GM23338 (cell line): ENCODE data around the gene MAP2K5. TPM values are rescaled to one million over a fixed set of nuclear protein-coding genes. Genes with fewer than 3 reads are reported as not detected.

Experiments used
- ATAC-seq: fragments of 200-7000 bp; cut with Tn5 transposase; 3 replicates; pipeline ENCODE4 v1.9.1; 2020
- DNase-seq: peaks from one replicate; pipeline ENCODE4 v3.0.0-alpha.2; 2015; ENCODE audit warnings: low spot score
- H2AFZ ChIP-seq: fragments of 200-600 bp; sonication (generic); 2 replicates; pipeline ENCODE4 v1.8.0; 2016; ENCODE audit warnings: antibody characterized with exemption, mild to moderate bottlenecking, moderate library complexity
- H3F3A ChIP-seq: fragments of 200-600 bp; sonication (generic); replicated peaks from 2 replicates; pipeline ENCODE4 v1.8.0; 2017; ENCODE audit warnings: antibody characterized with exemption, mixed run types, low read depth
- H3K27ac ChIP-seq: fragments of 200-600 bp; sonication (generic); 2 replicates; pipeline ENCODE4 v1.6.1; 2016; ENCODE audit warnings: low read depth
- H3K27me3 ChIP-seq: fragments of 200-600 bp; sonication (generic); 2 replicates; pipeline ENCODE4 v1.8.0; 2016; ENCODE audit warnings: mild to moderate bottlenecking, mixed run types, moderate library complexity; ENCODE audit not compliant: insufficient read depth
- H3K36me3 ChIP-seq: fragments of 200-600 bp; sonication (generic); 2 replicates; pipeline ENCODE4 v1.8.0; 2016; ENCODE audit warnings: mild to moderate bottlenecking; ENCODE audit not compliant: insufficient read depth
- H3K4me1 ChIP-seq: fragments of 200-600 bp; sonication (generic); 2 replicates; pipeline ENCODE4 v1.8.0; 2016; ENCODE audit warnings: mild to moderate bottlenecking, moderate library complexity; ENCODE audit not compliant: insufficient read depth
- H3K4me2 ChIP-seq: fragments of 200-600 bp; sonication (generic); 2 replicates; pipeline ENCODE4 v1.7.1; 2017; ENCODE audit warnings: mixed run types
- H3K4me3 ChIP-seq: fragments of 200-600 bp; sonication (generic); 2 replicates; pipeline ENCODE4 v1.6.1; 2016; ENCODE audit warnings: mixed run types
- H3K79me2 ChIP-seq: fragments of 200-600 bp; sonication (generic); replicated peaks from 2 replicates; pipeline ENCODE4 v1.8.0; 2017; ENCODE audit warnings: mild to moderate bottlenecking; ENCODE audit not compliant: insufficient read depth
- H3K9me2 ChIP-seq: fragments of 200-600 bp; sonication (generic); 2 replicates; pipeline ENCODE4 v1.8.0; 2017; ENCODE audit not compliant: insufficient read depth
- H4K20me1 ChIP-seq: fragments of 200-600 bp; sonication (generic); replicated peaks from 2 replicates; pipeline ENCODE4 v1.8.0; 2017; ENCODE audit warnings: mild to moderate bottlenecking; ENCODE audit not compliant: insufficient read depth
- H3K27ac Mint-ChIP-seq: 2 replicates; pipeline ENCODE4 v1.8.0; 2020; ENCODE audit warnings: inconsistent platforms, mild to moderate bottlenecking, moderate library complexity, mixed read lengths
- H3K27me3 Mint-ChIP-seq: 3 replicates; pipeline ENCODE4 v1.8.0; 2022; ENCODE audit warnings: low read depth, mild to moderate bottlenecking, moderate library complexity, mixed read lengths, inconsistent platforms; ENCODE audit not compliant: insufficient read depth, poor library complexity
- H3K36me3 Mint-ChIP-seq: 3 replicates; pipeline ENCODE4 v1.8.0; 2021; ENCODE audit warnings: low read depth, mild to moderate bottlenecking, inconsistent platforms, moderate library complexity, mixed read lengths
- H3K4me1 Mint-ChIP-seq: 3 replicates; pipeline ENCODE4 v1.8.0; 2020; ENCODE audit warnings: mild to moderate bottlenecking, inconsistent platforms, mixed read lengths
- H3K4me3 Mint-ChIP-seq: 3 replicates; pipeline ENCODE4 v1.8.0; 2021; ENCODE audit warnings: moderate library complexity, mild to moderate bottlenecking, inconsistent platforms, mixed read lengths
- H3K9me3 Mint-ChIP-seq: 3 replicates; pipeline ENCODE4 v1.8.0; 2020; ENCODE audit warnings: moderate library complexity, mild to moderate bottlenecking, inconsistent platforms, mixed read lengths
- CREB1 ChIP-seq: fragments of 250-450 bp; sonication (Bioruptor Pico); IDR thresholded peaks from 2 replicates; pipeline ENCODE4 v1.5.0; 2020; ENCODE audit warnings: low read depth, mild to moderate bottlenecking, moderate library complexity
- EZH2 ChIP-seq: fragments of 200-600 bp; sonication (generic); IDR thresholded peaks from one replicate; pipeline ENCODE4 v1.8.0; 2017; ENCODE audit warnings: antibody characterized with exemption, mild to moderate bottlenecking, low read depth; ENCODE audit not compliant: unreplicated experiment
- EZH2phosphoT487 ChIP-seq: fragments of 200-600 bp; sonication (generic); IDR thresholded peaks from one replicate; pipeline ENCODE4 v1.8.1; 2018; ENCODE audit warnings: antibody characterized with exemption; ENCODE audit not compliant: unreplicated experiment
- JUNB ChIP-seq: IDR thresholded peaks from one replicate; pipeline ENCODE4 v1.6.1; 2016; ENCODE audit warnings: antibody characterized with exemption; ENCODE audit not compliant: unreplicated experiment
- NANOG ChIP-seq: IDR thresholded peaks from 2 replicates; pipeline ENCODE4 v1.6.1; 2016; ENCODE audit warnings: antibody characterized with exemption, borderline replicate concordance
- POLR2AphosphoS5 ChIP-seq: IDR thresholded peaks from 2 replicates; pipeline ENCODE4 v1.6.1; 2016; ENCODE audit warnings: antibody characterized with exemption, low read depth
- STAT1 ChIP-seq: IDR thresholded peaks from one replicate; pipeline ENCODE4 v1.6.1; 2016; ENCODE audit warnings: antibody characterized with exemption; ENCODE audit not compliant: unreplicated experiment
- ZNF114 ChIP-seq: fragments of 250-450 bp; sonication (Bioruptor Pico); IDR thresholded peaks from 2 replicates; pipeline ENCODE4 v1.5.0; 2020; ENCODE audit warnings: mild to moderate bottlenecking, moderate library complexity
- ZNF331 ChIP-seq: fragments of 250-450 bp; sonication (Bioruptor Pico); IDR thresholded peaks from 2 replicates; pipeline ENCODE4 v1.5.0; 2020; ENCODE audit warnings: low read depth, mild to moderate bottlenecking, moderate library complexity
- polyA plus RNA-seq: library from polyadenylated mRNA; unstranded; fragments of >200 nt; fragmentation: Nextera tagmentation; extraction: Ambion mirVana; gene quantifications from 2 replicates; pipeline ENCODE4 v1.2.1, GENCODE V29; 2016
- total RNA-seq: library from RNA; depleted of rRNA; stranded (reverse); fragments of >200 nt; shearing (Covaris generic); gene quantifications from 2 replicates; pipeline ENCODE4 v1.2.3, GENCODE V29; 2014
- TF ChIP-seq, protein P1 (sequence below): IDR thresholded peaks from one replicate; pipeline ENCODE4 v1.6.1; 2018; ENCODE audit warnings: antibody characterized with exemption; ENCODE audit not compliant: unreplicated experiment
- TF ChIP-seq, protein P2 (sequence below), 2 experiments: fragments of 200-600 bp in 1 of 2; sonication (generic) in 1 of 2; conservative IDR thresholded peaks; 2 replicates each; pipeline versions ENCODE4 v1.5.1 to v1.6.1; 2016 to 2017; ENCODE audit warnings: antibody characterized with exemption in 2 of 2, low read depth in 2 of 2, mild to moderate bottlenecking in 2 of 2, moderate library complexity in 1 of 2

Gene MAP2K5
- total and polyA plus RNA-seq, 2 experiments from 2014 or later, result 6.5 to 13.6 TPM

DNA sequence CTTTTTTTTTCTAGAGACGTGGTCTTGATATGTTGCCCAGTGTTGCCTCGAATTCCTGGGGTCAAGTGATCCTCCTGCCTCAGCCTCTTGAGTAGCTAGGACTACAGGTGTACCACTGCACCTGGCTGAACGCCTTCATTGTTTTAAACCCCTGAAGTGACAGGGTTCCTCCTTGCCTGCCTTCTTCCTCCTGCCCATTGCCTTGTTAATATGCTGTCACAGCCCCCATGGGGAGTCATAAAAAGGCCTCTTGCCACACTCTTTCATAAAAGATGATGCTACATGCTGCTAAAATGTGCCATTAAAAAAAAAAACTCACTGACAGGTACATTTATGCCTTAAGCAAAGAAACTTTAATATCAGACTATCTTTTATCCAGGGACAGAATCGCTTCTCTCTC lies 166.0 kb downstream of the MAP2K5 start (continued):
- TF ChIP-seq, protein P1, sequence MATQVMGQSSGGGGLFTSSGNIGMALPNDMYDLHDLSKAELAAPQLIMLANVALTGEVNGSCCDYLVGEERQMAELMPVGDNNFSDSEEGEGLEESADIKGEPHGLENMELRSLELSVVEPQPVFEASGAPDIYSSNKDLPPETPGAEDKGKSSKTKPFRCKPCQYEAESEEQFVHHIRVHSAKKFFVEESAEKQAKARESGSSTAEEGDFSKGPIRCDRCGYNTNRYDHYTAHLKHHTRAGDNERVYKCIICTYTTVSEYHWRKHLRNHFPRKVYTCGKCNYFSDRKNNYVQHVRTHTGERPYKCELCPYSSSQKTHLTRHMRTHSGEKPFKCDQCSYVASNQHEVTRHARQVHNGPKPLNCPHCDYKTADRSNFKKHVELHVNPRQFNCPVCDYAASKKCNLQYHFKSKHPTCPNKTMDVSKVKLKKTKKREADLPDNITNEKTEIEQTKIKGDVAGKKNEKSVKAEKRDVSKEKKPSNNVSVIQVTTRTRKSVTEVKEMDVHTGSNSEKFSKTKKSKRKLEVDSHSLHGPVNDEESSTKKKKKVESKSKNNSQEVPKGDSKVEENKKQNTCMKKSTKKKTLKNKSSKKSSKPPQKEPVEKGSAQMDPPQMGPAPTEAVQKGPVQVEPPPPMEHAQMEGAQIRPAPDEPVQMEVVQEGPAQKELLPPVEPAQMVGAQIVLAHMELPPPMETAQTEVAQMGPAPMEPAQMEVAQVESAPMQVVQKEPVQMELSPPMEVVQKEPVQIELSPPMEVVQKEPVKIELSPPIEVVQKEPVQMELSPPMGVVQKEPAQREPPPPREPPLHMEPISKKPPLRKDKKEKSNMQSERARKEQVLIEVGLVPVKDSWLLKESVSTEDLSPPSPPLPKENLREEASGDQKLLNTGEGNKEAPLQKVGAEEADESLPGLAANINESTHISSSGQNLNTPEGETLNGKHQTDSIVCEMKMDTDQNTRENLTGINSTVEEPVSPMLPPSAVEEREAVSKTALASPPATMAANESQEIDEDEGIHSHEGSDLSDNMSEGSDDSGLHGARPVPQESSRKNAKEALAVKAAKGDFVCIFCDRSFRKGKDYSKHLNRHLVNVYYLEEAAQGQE, result no peak
- TF ChIP-seq NANOG (no peak), CREB1 (no peak), EZH2phosphoT487 (no peak), STAT1 (no peak), POLR2AphosphoS5 (no peak)

DNA sequence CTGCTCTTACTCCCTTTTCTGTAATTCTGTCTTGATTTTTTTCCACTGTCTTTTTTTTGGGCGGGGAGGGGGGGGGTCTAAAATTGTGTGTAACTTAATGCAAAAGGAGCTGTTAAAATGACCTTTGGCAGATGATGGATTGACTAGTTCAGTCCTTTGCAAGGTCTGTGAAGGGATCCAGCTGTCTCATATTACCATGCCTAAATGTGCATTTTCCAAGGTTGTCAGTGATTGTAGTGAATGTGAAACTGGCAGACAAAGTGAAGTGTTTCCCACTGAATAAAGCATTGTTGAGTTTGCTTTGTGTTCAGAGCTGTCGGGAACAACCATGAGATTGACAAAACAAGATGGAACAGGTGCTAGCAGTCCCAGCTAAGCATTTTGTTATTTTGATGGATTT lies 172.7 kb downstream of the MAP2K5 start:
- no peak overlapping the region for H3K4me3 Mint-ChIP-seq
- no peaks in the 10 kb centered on the region for H3K36me3 ChIP-seq
- no peaks in the 10 kb centered on the region for H3K9me2 ChIP-seq
- H2AFZ ChIP-seq, result no peak overlapping the region
- ATAC-seq, result no peak
- no peaks in the 10 kb centered on the region for H3F3A ChIP-seq
- no peaks in the 10 kb centered on the region for H3K36me3 Mint-ChIP-seq
- H3K27me3 ChIP-seq, result no peaks in the 10 kb centered on the region
- no peaks in the 10 kb centered on the region for H3K9me3 Mint-ChIP-seq
- no peak overlapping the region for H3K4me2 ChIP-seq
- peaks cover 5% of the 10 kb centered on the region for H3K4me1 ChIP-seq
- H3K27ac ChIP-seq, result no peak overlapping the region
- peaks cover 6% of the 10 kb centered on the region; the same call in 2 of the 3 replicates for H3K4me1 Mint-ChIP-seq
- no peak for DNase-seq
- no peak overlapping the region for H3K27ac Mint-ChIP-seq
- H3K4me3 ChIP-seq, result no peak overlapping the region
- H3K79me2 ChIP-seq, result no peaks in the 10 kb centered on the region
- H3K27me3 Mint-ChIP-seq, result no peaks in the 10 kb centered on the region
- no peaks in the 10 kb centered on the region for H4K20me1 ChIP-seq
- no peak for TF ChIP-seq POLR2AphosphoS5
- TF ChIP-seq EZH2, result no peak
- TF ChIP-seq ZNF114 (CRISPR knock-in tag), result no peak
- no peak for TF ChIP-seq JUNB
- TF ChIP-seq, protein P1, result no peak
- no peak for TF ChIP-seq STAT1
- TF ChIP-seq, protein P2, sequence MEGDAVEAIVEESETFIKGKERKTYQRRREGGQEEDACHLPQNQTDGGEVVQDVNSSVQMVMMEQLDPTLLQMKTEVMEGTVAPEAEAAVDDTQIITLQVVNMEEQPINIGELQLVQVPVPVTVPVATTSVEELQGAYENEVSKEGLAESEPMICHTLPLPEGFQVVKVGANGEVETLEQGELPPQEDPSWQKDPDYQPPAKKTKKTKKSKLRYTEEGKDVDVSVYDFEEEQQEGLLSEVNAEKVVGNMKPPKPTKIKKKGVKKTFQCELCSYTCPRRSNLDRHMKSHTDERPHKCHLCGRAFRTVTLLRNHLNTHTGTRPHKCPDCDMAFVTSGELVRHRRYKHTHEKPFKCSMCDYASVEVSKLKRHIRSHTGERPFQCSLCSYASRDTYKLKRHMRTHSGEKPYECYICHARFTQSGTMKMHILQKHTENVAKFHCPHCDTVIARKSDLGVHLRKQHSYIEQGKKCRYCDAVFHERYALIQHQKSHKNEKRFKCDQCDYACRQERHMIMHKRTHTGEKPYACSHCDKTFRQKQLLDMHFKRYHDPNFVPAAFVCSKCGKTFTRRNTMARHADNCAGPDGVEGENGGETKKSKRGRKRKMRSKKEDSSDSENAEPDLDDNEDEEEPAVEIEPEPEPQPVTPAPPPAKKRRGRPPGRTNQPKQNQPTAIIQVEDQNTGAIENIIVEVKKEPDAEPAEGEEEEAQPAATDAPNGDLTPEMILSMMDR (conservative IDR thresholded peaks at IDR 0.05; ENCODE audit: low read depth in 2 of 2), result no peak
- no peak for TF ChIP-seq NANOG
- no peak for TF ChIP-seq CREB1
- no peak for TF ChIP-seq ZNF331 (CRISPR knock-in tag)
- no peak for TF ChIP-seq EZH2phosphoT487
